Neuronal stem cell (in vitro differentiated cells): ENCODE results near the gene WRAP73.

ENCODE experiments used
- DNase-seq: peaks from one replicate; pipeline ENCODE4 v3.0.0-alpha.2; 2013; ENCODE audit warnings: low spot score
- H2AFZ ChIP-seq: one replicate; pipeline ENCODE4 v1.6.1; 2013; ENCODE audit warnings: mild to moderate bottlenecking, low read length, inconsistent platforms
- H2AK5ac ChIP-seq: 2 replicates; pipeline ENCODE4 v1.6.1; 2013; ENCODE audit warnings: low read depth, mild to moderate bottlenecking, inconsistent platforms, low read length, moderate library complexity, mixed read lengths
- H2BK120ac ChIP-seq: 2 replicates; pipeline ENCODE4 v1.6.1; 2013; ENCODE audit warnings: low read depth, mild to moderate bottlenecking, inconsistent platforms, low read length, moderate library complexity, mixed read lengths
- H2BK12ac ChIP-seq: one replicate; pipeline ENCODE4 v1.6.1; 2013; ENCODE audit warnings: low read length, inconsistent platforms
- H2BK15ac ChIP-seq: 2 replicates; pipeline ENCODE4 v1.6.1; 2013; ENCODE audit warnings: mild to moderate bottlenecking, low read length, inconsistent platforms, mixed read lengths
- H2BK5ac ChIP-seq: one replicate; pipeline ENCODE4 v1.6.1; 2013; ENCODE audit warnings: inconsistent platforms, mild to moderate bottlenecking, low read length, moderate library complexity
- H3K14ac ChIP-seq: one replicate; pipeline ENCODE4 v1.6.1; 2013; ENCODE audit warnings: low read length, inconsistent platforms
- H3K18ac ChIP-seq: 2 replicates; pipeline ENCODE4 v1.6.1; 2013; ENCODE audit warnings: low read length, inconsistent platforms
- H3K23ac ChIP-seq: 2 replicates; pipeline ENCODE4 v1.6.1; 2013; ENCODE audit warnings: low read depth, mild to moderate bottlenecking, mixed read lengths, low read length, inconsistent platforms; ENCODE audit not compliant: poor library complexity
- H3K27ac ChIP-seq: replicated peaks from 3 replicates; pipeline ENCODE4 v1.5.1; 2013; ENCODE audit warnings: low read length, inconsistent platforms
- H3K27me3 ChIP-seq, 3 experiments: 2 replicates each; pipeline ENCODE4 v1.6.1; 2013; ENCODE audit warnings: low read length in 3 of 3, mild to moderate bottlenecking in 2 of 3, inconsistent platforms in 1 of 3, low read depth in 1 of 3, mixed read lengths in 1 of 3, moderate library complexity in 1 of 3; ENCODE audit not compliant: control insufficient read depth in 3 of 3, insufficient read depth in 3 of 3
- H3K36me3 ChIP-seq, 2 donors: replicated peaks in 1 of 2; 2 replicates each; pipeline ENCODE4 v1.6.1; 2013; ENCODE audit warnings: low read length in 2 of 2; ENCODE audit not compliant: control insufficient read depth in 2 of 2, insufficient read depth in 2 of 2
- H3K4ac ChIP-seq: 2 replicates; pipeline ENCODE4 v1.6.1; 2013; ENCODE audit warnings: inconsistent platforms, mild to moderate bottlenecking, low read length, moderate library complexity
- H3K4me1 ChIP-seq, 2 donors: 1 replicate in 1 of 2; 2 replicates in 1 of 2; pipeline ENCODE4 v1.6.1; 2013; ENCODE audit warnings: low read length in 2 of 2, low read depth in 1 of 2; ENCODE audit not compliant: control insufficient read depth in 2 of 2, insufficient read depth in 1 of 2
- H3K4me2 ChIP-seq: one replicate; pipeline ENCODE4 v1.6.1; 2013; ENCODE audit warnings: mild to moderate bottlenecking, low read length, inconsistent platforms; ENCODE audit not compliant: insufficient read depth, poor library complexity, severe bottlenecking
- H3K4me3 ChIP-seq, 2 donors: 2 replicates each; pipeline ENCODE4 v1.5.1; 2013; ENCODE audit warnings: low read length in 2 of 2, mild to moderate bottlenecking in 2 of 2, inconsistent platforms in 1 of 2, moderate library complexity in 1 of 2
- H3K79me1 ChIP-seq: one replicate; pipeline ENCODE4 v1.6.1; 2013; ENCODE audit warnings: low read depth, mild to moderate bottlenecking, inconsistent platforms, low read length, moderate library complexity
- H3K9ac ChIP-seq: one replicate; pipeline ENCODE4 v1.6.1; 2013; ENCODE audit warnings: mild to moderate bottlenecking, low read depth, low read length, inconsistent platforms; ENCODE audit not compliant: poor library complexity
- H3K9me3 ChIP-seq, 2 donors: replicated peaks in 1 of 2; 2 replicates each; pipeline versions ENCODE3 to v1.6.1; 2013; ENCODE audit warnings: low read length in 2 of 2, mild to moderate bottlenecking in 2 of 2, inconsistent platforms in 1 of 2, low read depth in 1 of 2, mixed read lengths in 1 of 2, moderate library complexity in 1 of 2; ENCODE audit not compliant: control insufficient read depth in 2 of 2, insufficient read depth in 1 of 2
- H4K8ac ChIP-seq: one replicate; pipeline ENCODE4 v1.6.1; 2013; ENCODE audit warnings: low read depth, mild to moderate bottlenecking, inconsistent platforms, low read length, moderate library complexity
- H4K91ac ChIP-seq: one replicate; pipeline ENCODE4 v1.6.1; 2013; ENCODE audit warnings: low read length, low read depth, mild to moderate bottlenecking, inconsistent platforms; ENCODE audit not compliant: poor library complexity
- WGBS, 2 donors: extraction: QIAGEN DNeasy Blood & Tissue Kit; methylation state at CpG; one replicate each; pipeline ENCODE4 v1.1.7; 2013; ENCODE audit warnings: missing lambda C conversion rate in 2 of 2, mixed read lengths in 1 of 2; ENCODE audit not compliant: insufficient read length in 2 of 2, insufficient replicate concordance in 1 of 2; ENCODE audit errors: extremely low coverage in 2 of 2; 5-methylcytosine and 5-hydroxymethylcytosine counted together

The WRAP73 gene

GRCh38 chr1:3603156-3603555, 46.7 kb downstream of the WRAP73 start:
- H4K8ac ChIP-seq = no peak overlapping the region
- WGBS, 2 donors = no CpG with 5 or more reads among the region's 11 CpGs
- H3K36me3 ChIP-seq = peaks cover 4 to 6% of the 10 kb centered on the region in 2 donors
- no peak overlapping the region for H2BK120ac ChIP-seq
- H3K4me3 ChIP-seq = no peak overlapping the region
- H3K23ac ChIP-seq = peak overlapping the region; percentile 60
- peak overlapping the region; percentile 42 for H3K18ac ChIP-seq
- peak overlapping the region; percentile 79 for H2AK5ac ChIP-seq
- no peak overlapping the region for H3K27ac ChIP-seq
- H4K91ac ChIP-seq = no peak overlapping the region
- no peak overlapping the region for H2AFZ ChIP-seq
- no peak overlapping the region for H2BK15ac ChIP-seq
- peaks cover 35% of the 10 kb centered on the region for H3K79me1 ChIP-seq
- H3K4me1 ChIP-seq = peaks cover 15 to 26% of the 10 kb centered on the region in 2 donors
- H2BK5ac ChIP-seq = peak overlapping the region; percentile 19
- H3K4ac ChIP-seq = no peak overlapping the region
- no peak for DNase-seq
- peak overlapping the region; percentile 17 for H3K9ac ChIP-seq
- peaks cover 0 to 4% of the 10 kb centered on the region in 2 donors for H3K9me3 ChIP-seq
- H3K27me3 ChIP-seq = no peaks in the 10 kb centered on the region
- H3K4me2 ChIP-seq = no peak overlapping the region
- H3K14ac ChIP-seq = peak overlapping the region; percentile 77
- H2BK12ac ChIP-seq = peak overlapping the region; percentile 31

GRCh38 chr1:3602375-3602774, 47.5 kb downstream of the WRAP73 start:
- no peak overlapping the region for H2BK15ac ChIP-seq
- peak overlapping the region; percentile 60 for H3K23ac ChIP-seq
- peaks cover 21 to 26% of the 10 kb centered on the region in 2 donors for H3K4me1 ChIP-seq
- WGBS, 2 donors = no CpG with 5 or more reads among the region's 21 CpGs
- DNase-seq = no peak
- no peak overlapping the region for H2AFZ ChIP-seq
- H3K18ac ChIP-seq = peak overlapping the region; percentile 51
- peak overlapping the region; percentile 67 for H3K9ac ChIP-seq
- H3K27me3 ChIP-seq = no peaks in the 10 kb centered on the region
- H3K79me1 ChIP-seq = peaks cover 33% of the 10 kb centered on the region
- no peak overlapping the region for H3K27ac ChIP-seq
- H2AK5ac ChIP-seq = peak overlapping the region; percentile 79
- peak overlapping the region; percentile 77 for H4K8ac ChIP-seq
- H2BK120ac ChIP-seq = no peak overlapping the region
- peak overlapping the region; percentile 47 for H3K14ac ChIP-seq
- no peak overlapping the region for H4K91ac ChIP-seq
- peaks cover 0 to 4% of the 10 kb centered on the region in 2 donors for H3K9me3 ChIP-seq
- peak overlapping the region; percentile 19 for H2BK5ac ChIP-seq
- no peak overlapping the region for H3K4me3 ChIP-seq
- H3K4me2 ChIP-seq = no peak overlapping the region
- H2BK12ac ChIP-seq = no peak overlapping the region
- H3K36me3 ChIP-seq = peaks cover 4 to 6% of the 10 kb centered on the region in 2 donors
- H3K4ac ChIP-seq = peak overlapping the region; percentile 56

GRCh38 chr1:3601743-3602142, 48.2 kb downstream of the WRAP73 start:
- H2BK5ac ChIP-seq = no peak overlapping the region
- H3K9ac ChIP-seq = peak overlapping the region; percentile 67
- WGBS, 2 donors = no CpG with 5 or more reads among the region's 16 CpGs

GRCh38 chr1:3600354-3600753, 49.5 kb downstream of the WRAP73 start:
- no peak overlapping the region for H2BK12ac ChIP-seq
- no CpG with 5 or more reads among the region's 10 CpGs for WGBS, 2 donors
- DNase-seq = no peak
- H2BK5ac ChIP-seq = no peak overlapping the region
- no peaks in the 10 kb centered on the region for H3K27me3 ChIP-seq
- no peak overlapping the region for H3K23ac ChIP-seq
- H3K4me2 ChIP-seq = no peak overlapping the region
- H3K36me3 ChIP-seq = peaks cover 4 to 6% of the 10 kb centered on the region in 2 donors
- no peak overlapping the region for H4K91ac ChIP-seq
- no peak overlapping the region for H2AFZ ChIP-seq
- peak overlapping the region; percentile 2 for H2BK120ac ChIP-seq
- peaks cover 23 to 24% of the 10 kb centered on the region in 2 donors for H3K4me1 ChIP-seq
- no peak overlapping the region for H3K18ac ChIP-seq
- H3K4ac ChIP-seq = no peak overlapping the region
- H3K9me3 ChIP-seq = peaks cover 0 to 4% of the 10 kb centered on the region in 2 donors
- no peak overlapping the region for H3K27ac ChIP-seq
- H3K9ac ChIP-seq = no peak overlapping the region
- no peak overlapping the region for H3K14ac ChIP-seq
- peak overlapping the region; percentile 49 for H2BK15ac ChIP-seq
- no peak overlapping the region for H3K4me3 ChIP-seq
- H2AK5ac ChIP-seq = no peak overlapping the region
- H3K79me1 ChIP-seq = peaks cover 32% of the 10 kb centered on the region
- H4K8ac ChIP-seq = no peak overlapping the region

More at GRCh38 chr1:3601743-3602142, 48.2 kb downstream of the WRAP73 start:
- no peak overlapping the region for H3K14ac ChIP-seq
- peaks cover 4 to 6% of the 10 kb centered on the region in 2 donors for H3K36me3 ChIP-seq
- H3K79me1 ChIP-seq = peaks cover 32% of the 10 kb centered on the region
- H3K27ac ChIP-seq = no peak overlapping the region
- H3K18ac ChIP-seq = no peak overlapping the region
- no peak overlapping the region for H4K91ac ChIP-seq
- H3K4me2 ChIP-seq = no peak overlapping the region
- H2AK5ac ChIP-seq = no peak overlapping the region
- no peak overlapping the region for H3K4ac ChIP-seq
- no peak overlapping the region for H4K8ac ChIP-seq
- no peak overlapping the region for H3K23ac ChIP-seq
- H3K9me3 ChIP-seq = peaks cover 0 to 4% of the 10 kb centered on the region in 2 donors
- H3K4me3 ChIP-seq = no peak overlapping the region
- no peak for DNase-seq
- no peaks in the 10 kb centered on the region for H3K27me3 ChIP-seq
- H3K4me1 ChIP-seq = peaks cover 23 to 25% of the 10 kb centered on the region in 2 donors
- no peak overlapping the region for H2BK15ac ChIP-seq
- H2AFZ ChIP-seq = no peak overlapping the region
- H2BK120ac ChIP-seq = no peak overlapping the region
- H2BK12ac ChIP-seq = no peak overlapping the region
